Uterus (tissue), 4 donors: ENCODE data around the gene TRAF2. TPM values are rescaled to one million over a fixed set of nuclear protein-coding genes. Genes with fewer than 3 reads are reported as not detected.
A peak's percentile ranks its signal among the peaks of the same experiment; 100 is the strongest.

Source experiments
- DNase-seq, 2 donors: peaks; one replicate each; pipeline ENCODE4 v3.0.0-alpha.2; 2019 to 2020
- H3K27ac ChIP-seq, 2 donors: fragments of 200-600 bp; sonication (generic); 1 replicate in 1 of 2; 2 replicates in 1 of 2; pipeline ENCODE4 v1.5.1; 2016 to 2018
- H3K27me3 ChIP-seq, 2 donors: fragments of 200-600 bp; sonication (generic); one replicate each; pipeline ENCODE4 v1.5.1; 2018 to 2019; ENCODE audit warnings: control low read depth in 1 of 2
- H3K36me3 ChIP-seq, 2 donors: fragments of 200-600 bp; sonication (generic); one replicate each; pipeline ENCODE4 v1.5.1; 2019; ENCODE audit warnings: control low read depth in 1 of 2
- H3K4me1 ChIP-seq, 2 donors: fragments of 200-600 bp; sonication (generic); one replicate each; pipeline ENCODE4 v1.5.1; 2018 to 2019; ENCODE audit warnings: control low read depth in 1 of 2
- H3K4me3 ChIP-seq, 2 donors: fragments of 200-600 bp; sonication (generic); 1 replicate in 1 of 2; 2 replicates in 1 of 2; pipeline ENCODE4 v1.5.1; 2018 to 2019; ENCODE audit warnings: mild to moderate bottlenecking in 1 of 2
- H3K9me3 ChIP-seq, 2 donors: fragments of 200-600 bp; sonication (generic); one replicate each; pipeline ENCODE4 v1.5.1; 2019; ENCODE audit warnings: control low read depth in 1 of 2
- POLR2A ChIP-seq, 2 donors: fragments of 450-650 bp; IDR thresholded peaks; one replicate each; pipeline ENCODE4 v1.6.1; 2016; ENCODE audit warnings: antibody characterized with exemption in 2 of 2, mild to moderate bottlenecking in 1 of 2, moderate library complexity in 1 of 2
- intact Hi-C: fragments of 100-400 bp; cut with DNase I; formaldehyde crosslinking; loops from one replicate; pipeline ENCODE4 v1.15.1; 2023; ENCODE audit warnings: low total_unique reads
- total RNA-seq, 4 donors: library from RNA; depleted of rRNA in 3 of 4; stranded (reverse); fragments of >200 nt in 3 of 4; gene quantifications; one replicate each; pipeline versions ENCODE4 v1.1.0 to v1.2.4, GENCODE V29; 2014 to 2023
- TF ChIP-seq, protein P1 (sequence below), 4 experiments: fragments of 200-600 bp in 2 of 4; fragments of 450-650 bp in 2 of 4; sonication (generic) in 2 of 4; IDR thresholded peaks; one replicate each; pipeline ENCODE4 v1.5.1; 2016 to 2019; ENCODE audit warnings: antibody characterized with exemption in 4 of 4, mild to moderate bottlenecking in 2 of 4, moderate library complexity in 1 of 4
- donor health status: DM: yes; HTN: yes; CAD: no.

The TRAF2 gene
- total RNA-seq, 4 donors from 2014 or later, result 0.88 to 22.1 (median 11.9) TPM

GRCh38 chr9:136857581-136858412 is 28.5 kb upstream of the TRAF2 start:
- Histone ChIP-seq H3K4me3 (no peak overlapping the region), H3K9me3 (no peaks in the 10 kb centered on the region), H3K4me1 (no peaks in the 10 kb centered on the region), H3K27me3 (no peaks in the 10 kb centered on the region), H3K36me3 (no peaks in the 10 kb centered on the region), H3K27ac (no peak overlapping the region)
- intact Hi-C loops, result no loop called here
- TF ChIP-seq, protein P1, sequence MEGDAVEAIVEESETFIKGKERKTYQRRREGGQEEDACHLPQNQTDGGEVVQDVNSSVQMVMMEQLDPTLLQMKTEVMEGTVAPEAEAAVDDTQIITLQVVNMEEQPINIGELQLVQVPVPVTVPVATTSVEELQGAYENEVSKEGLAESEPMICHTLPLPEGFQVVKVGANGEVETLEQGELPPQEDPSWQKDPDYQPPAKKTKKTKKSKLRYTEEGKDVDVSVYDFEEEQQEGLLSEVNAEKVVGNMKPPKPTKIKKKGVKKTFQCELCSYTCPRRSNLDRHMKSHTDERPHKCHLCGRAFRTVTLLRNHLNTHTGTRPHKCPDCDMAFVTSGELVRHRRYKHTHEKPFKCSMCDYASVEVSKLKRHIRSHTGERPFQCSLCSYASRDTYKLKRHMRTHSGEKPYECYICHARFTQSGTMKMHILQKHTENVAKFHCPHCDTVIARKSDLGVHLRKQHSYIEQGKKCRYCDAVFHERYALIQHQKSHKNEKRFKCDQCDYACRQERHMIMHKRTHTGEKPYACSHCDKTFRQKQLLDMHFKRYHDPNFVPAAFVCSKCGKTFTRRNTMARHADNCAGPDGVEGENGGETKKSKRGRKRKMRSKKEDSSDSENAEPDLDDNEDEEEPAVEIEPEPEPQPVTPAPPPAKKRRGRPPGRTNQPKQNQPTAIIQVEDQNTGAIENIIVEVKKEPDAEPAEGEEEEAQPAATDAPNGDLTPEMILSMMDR (IDR thresholded peaks at IDR 0.05), result no peak
- no peak for TF ChIP-seq POLR2A (IDR thresholded peaks at IDR 0.05)
- DNase-seq, result no peak

GRCh38 chr9:136858452-136858843 is 27.9 kb upstream of the TRAF2 start:
- no peaks in the 10 kb centered on the region for H3K27me3 ChIP-seq
- no peak overlapping the region for H3K27ac ChIP-seq
- TF ChIP-seq, protein P1 (IDR thresholded peaks at IDR 0.05), result no peak
- no peak for TF ChIP-seq POLR2A (IDR thresholded peaks at IDR 0.05)
- intact Hi-C loops, result no loop called here
- no peaks in the 10 kb centered on the region for H3K36me3 ChIP-seq
- H3K4me1 ChIP-seq, result no peaks in the 10 kb centered on the region
- no peak overlapping the region for H3K4me3 ChIP-seq
- DNase-seq, result no peak
- H3K9me3 ChIP-seq, result no peaks in the 10 kb centered on the region

- Histone ChIP-seq H3K36me3 (no peaks in the 10 kb centered on the region), H3K4me3 (no peak overlapping the region), H3K27me3 (no peaks in the 10 kb centered on the region), H3K9me3 (no peaks in the 10 kb centered on the region), H3K4me1 (no peaks in the 10 kb centered on the region), H3K27ac (no peak overlapping the region)
- TF ChIP-seq, protein P1 (IDR thresholded peaks at IDR 0.05), result no peak
- no peak for TF ChIP-seq POLR2A (IDR thresholded peaks at IDR 0.05)
- intact Hi-C loops, result no loop called here
- peak in 1 of 2 donors; percentile 52 for DNase-seq
Observed at GRCh38 chr9:136858844-136859757, 27.2 kb upstream of the TRAF2 start.

GRCh38 chr9:136860529-136860928 is 25.8 kb upstream of the TRAF2 start:
- no peak for DNase-seq
- intact Hi-C loops, result no loop called here
- H3K27ac ChIP-seq, result no peak overlapping the region

More at GRCh38 chr9:136860529-136860928, 25.8 kb upstream of the TRAF2 start:
- Histone ChIP-seq H3K27me3 (no peaks in the 10 kb centered on the region), H3K9me3 (no peaks in the 10 kb centered on the region), H3K4me1 (peaks cover 0 to 11% of the 10 kb centered on the region in 2 donors), H3K36me3 (no peaks in the 10 kb centered on the region), H3K4me3 (no peak overlapping the region)
- TF ChIP-seq, protein P1 (IDR thresholded peaks at IDR 0.05), result no peak
- TF ChIP-seq POLR2A (IDR thresholded peaks at IDR 0.05), result no peak
